Chondrocyte (in vitro differentiated cells): ENCODE measurements around the gene GLT8D1. TPM values are rescaled to one million over a fixed set of nuclear protein-coding genes. Genes with fewer than 3 reads are reported as not detected.

Experiments used
- DNase-seq: peaks from one replicate; pipeline ENCODE4 v3.0.0; 2021; ENCODE audit warnings: mixed read lengths, low spot score
- H3K27ac Mint-ChIP-seq: one replicate; pipeline ENCODE4 v1.8.0; 2021; ENCODE audit warnings: mild to moderate bottlenecking, moderate library complexity, mixed read lengths; ENCODE audit not compliant: unreplicated experiment
- H3K27me3 Mint-ChIP-seq: 2 replicates; pipeline ENCODE4 v1.8.0; 2021; ENCODE audit warnings: low read depth, mixed read lengths
- H3K36me3 Mint-ChIP-seq: 2 replicates; pipeline ENCODE4 v1.8.0; 2021; ENCODE audit warnings: low read depth, mixed read lengths
- H3K4me1 Mint-ChIP-seq: 2 replicates; pipeline ENCODE4 v1.8.0; 2021; ENCODE audit warnings: low read depth, mild to moderate bottlenecking, mixed read lengths
- H3K4me3 Mint-ChIP-seq: one replicate; pipeline ENCODE4 v1.8.0; 2021; ENCODE audit warnings: mild to moderate bottlenecking, moderate library complexity, mixed read lengths; ENCODE audit not compliant: unreplicated experiment
- H3K9me3 Mint-ChIP-seq: 2 replicates; pipeline ENCODE4 v1.8.0; 2021; ENCODE audit warnings: low read depth, mixed read lengths
- CTCF ChIP-seq: fragments of 200-600 bp; sonication (generic); IDR thresholded peaks from 2 replicates; pipeline ENCODE4 v1.5.0; 2021; ENCODE audit warnings: antibody characterized with exemption, mild to moderate bottlenecking, moderate library complexity
- total RNA-seq: library from RNA; stranded (reverse); gene quantifications from 3 replicates; pipeline ENCODE4 v1.2.1, GENCODE V29; 2021

Gene GLT8D1
- total RNA-seq, 1 donor from 2014 or later = 91.2 TPM

GRCh38 chr3:52707585-52707984 lies 2.0 kb upstream of the GLT8D1 start:
- H3K4me3 Mint-ChIP-seq = peak overlapping the region; percentile 49
- H3K27ac Mint-ChIP-seq = peak overlapping the region; percentile 49
- H3K27me3 Mint-ChIP-seq = no peaks in the 10 kb centered on the region
- no peak for DNase-seq
- TF ChIP-seq CTCF = no peak
- H3K9me3 Mint-ChIP-seq = no peaks in the 10 kb centered on the region
- peaks cover 32% of the 10 kb centered on the region for H3K4me1 Mint-ChIP-seq
- H3K36me3 Mint-ChIP-seq = peaks cover 4% of the 10 kb centered on the region

GRCh38 chr3:52705438-52705687 lies 228 bp downstream of the GLT8D1 start:
- Mint-ChIP-seq H3K27ac (peak overlapping the region; percentile 95), H3K27me3 (no peaks in the 10 kb centered on the region), H3K4me3 (peak overlapping the region; percentile 89), H3K4me1 (peaks cover 39% of the 10 kb centered on the region), H3K36me3 (peaks cover 4% of the 10 kb centered on the region), H3K9me3 (no peaks in the 10 kb centered on the region)
- no peak for TF ChIP-seq CTCF
- no peak for DNase-seq

- H3K4me3 Mint-ChIP-seq = peak overlapping the region; percentile 89
- H3K36me3 Mint-ChIP-seq = peaks cover 4% of the 10 kb centered on the region
- DNase-seq = no peak
- H3K27ac Mint-ChIP-seq = peak overlapping the region; percentile 95
- H3K9me3 Mint-ChIP-seq = no peaks in the 10 kb centered on the region
- H3K4me1 Mint-ChIP-seq = peaks cover 39% of the 10 kb centered on the region
- TF ChIP-seq CTCF = no peak
- no peaks in the 10 kb centered on the region for H3K27me3 Mint-ChIP-seq
Observed at GRCh38 chr3:52704611-52705437, 767 bp downstream of the GLT8D1 start.

- no peak for TF ChIP-seq CTCF
- H3K36me3 Mint-ChIP-seq = no peaks in the 10 kb centered on the region
- DNase-seq = no peak
- peak overlapping the region; percentile 1 for H3K4me3 Mint-ChIP-seq
- H3K4me1 Mint-ChIP-seq = peaks cover 39% of the 10 kb centered on the region
- no peak overlapping the region for H3K27ac Mint-ChIP-seq
- no peaks in the 10 kb centered on the region for H3K27me3 Mint-ChIP-seq
- H3K9me3 Mint-ChIP-seq = no peaks in the 10 kb centered on the region
Observed at GRCh38 chr3:52703341-52703740, 2.2 kb downstream of the GLT8D1 start.

GRCh38 chr3:52697632-52697965 lies 8.0 kb downstream of the GLT8D1 start:
- no peak for TF ChIP-seq CTCF
- Mint-ChIP-seq H3K9me3 (no peaks in the 10 kb centered on the region), H3K36me3 (peaks cover 35% of the 10 kb centered on the region), H3K27ac (peak overlapping the region; percentile 36), H3K27me3 (no peaks in the 10 kb centered on the region), H3K4me1 (peaks cover 24% of the 10 kb centered on the region), H3K4me3 (no peak overlapping the region)
- no peak for DNase-seq
